ENCODE data around the gene PARP8. TPM values are rescaled to one million over a fixed set of nuclear protein-coding genes. Genes with fewer than 3 reads are reported as not detected.
"Not testable (repeated sequence)": the region's sequence is repeated elsewhere in the genome, so short reads cannot be mapped to it uniquely, and the experiment has no call there.

Gene PARP8
- 48.5 TPM for total RNA-seq

- DNase-seq (ENCODE audit: low spot score in 2 of 2) (peak; percentile 38 to 54), FAIRE-seq (no peak)
These were observed at the start of gene PARP8 for GRCh38 chr5:50666261-50667022. Gene PARP8 (plus strand): TSS chr5:50666637. CDS start chr5:50667096, 459 bp downstream.

DNA sequence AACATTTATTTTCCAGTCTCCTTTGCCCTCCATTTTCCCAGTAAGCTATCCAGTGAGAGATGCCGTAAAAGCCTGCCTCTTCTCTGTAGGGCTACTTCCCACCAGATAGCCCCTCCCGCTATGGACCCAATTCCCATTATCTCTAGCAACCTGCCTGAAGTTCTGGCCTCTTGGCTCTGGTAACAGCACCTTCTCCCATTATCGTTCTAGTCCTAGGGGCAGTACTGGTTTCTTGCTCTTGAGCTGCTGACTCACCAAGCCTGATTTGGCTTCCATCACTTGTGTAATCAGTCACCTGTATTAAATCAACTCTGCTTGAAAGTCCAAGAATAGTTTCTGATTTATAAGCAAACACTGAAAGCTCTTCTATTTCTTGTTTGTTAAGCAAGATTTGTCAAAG, 42.8 kb upstream of the PARP8 start:
- FAIRE-seq, result no peak
- no peak for DNase-seq (ENCODE audit: low spot score in 2 of 2)

DNA sequence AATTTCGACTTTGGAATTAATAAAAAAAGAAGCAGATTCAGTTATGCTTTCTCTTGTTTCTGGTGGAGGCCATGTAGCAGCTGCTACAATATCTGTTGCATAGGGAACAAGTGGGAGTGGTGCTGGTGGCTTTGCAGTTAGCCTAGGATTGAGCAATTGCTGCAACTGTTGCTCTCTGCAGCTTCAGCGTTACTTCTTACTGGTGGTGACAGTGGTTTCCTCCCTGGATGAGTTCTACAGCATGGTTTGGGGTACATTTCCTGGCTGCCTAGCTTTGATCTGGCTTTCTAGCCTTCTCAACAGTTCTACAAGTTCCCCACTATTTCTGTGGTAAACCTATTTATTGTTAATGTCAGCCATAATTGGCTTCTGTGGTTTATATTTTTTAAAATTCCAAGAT, 31.6 kb upstream of the PARP8 start:
- DNase-seq (ENCODE audit: low spot score in 2 of 2); FAIRE-seq: not testable (repeated sequence)

DNA sequence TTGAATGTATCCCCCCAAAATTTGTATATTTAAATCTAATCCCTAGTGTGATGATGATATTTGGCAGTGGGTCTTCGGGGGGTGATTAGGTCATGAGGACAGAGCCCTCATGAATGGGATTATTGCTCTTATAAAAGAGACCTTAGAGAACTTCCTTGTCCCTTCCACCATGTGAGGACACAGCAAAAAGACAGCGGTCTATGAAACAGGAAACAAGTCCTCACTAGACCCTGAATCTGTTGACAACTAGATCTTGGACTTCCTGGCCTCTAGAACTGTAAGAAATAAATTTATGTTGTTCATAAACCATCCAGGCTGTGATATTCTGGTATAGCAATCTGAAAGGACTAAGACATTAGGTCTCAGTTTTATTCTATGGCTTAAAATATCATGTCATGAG, 28.9 kb upstream of the PARP8 start:
- not testable (repeated sequence) for FAIRE-seq; DNase-seq (ENCODE audit: low spot score in 2 of 2)

- no peak for FAIRE-seq
- DNase-seq (ENCODE audit: low spot score in 2 of 2), result no peak
These were observed 19.8 kb upstream of the PARP8 start for GRCh38 chr5:50646591-50646990.

DNA sequence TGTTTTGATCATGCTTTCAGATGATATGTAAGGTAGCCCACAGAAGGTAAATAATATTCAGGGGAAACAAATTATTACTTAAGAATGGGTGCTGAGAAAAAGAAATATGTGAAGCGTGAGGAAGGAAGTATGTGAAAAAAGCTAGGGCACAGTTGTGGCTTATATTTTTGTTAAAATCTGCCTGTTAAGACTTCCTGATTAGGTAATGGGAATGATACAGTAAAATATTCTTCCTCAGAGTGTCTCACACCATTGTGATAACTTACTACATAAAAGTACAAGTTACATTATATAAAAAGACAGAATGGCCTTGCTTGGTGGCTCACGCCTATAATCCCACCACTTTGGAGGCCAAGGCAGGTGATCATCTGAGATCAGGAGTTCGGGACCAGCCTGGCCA, 18.7 kb upstream of the PARP8 start:
- no peak for DNase-seq (ENCODE audit: low spot score in 2 of 2)
- FAIRE-seq, result no peak

DNA sequence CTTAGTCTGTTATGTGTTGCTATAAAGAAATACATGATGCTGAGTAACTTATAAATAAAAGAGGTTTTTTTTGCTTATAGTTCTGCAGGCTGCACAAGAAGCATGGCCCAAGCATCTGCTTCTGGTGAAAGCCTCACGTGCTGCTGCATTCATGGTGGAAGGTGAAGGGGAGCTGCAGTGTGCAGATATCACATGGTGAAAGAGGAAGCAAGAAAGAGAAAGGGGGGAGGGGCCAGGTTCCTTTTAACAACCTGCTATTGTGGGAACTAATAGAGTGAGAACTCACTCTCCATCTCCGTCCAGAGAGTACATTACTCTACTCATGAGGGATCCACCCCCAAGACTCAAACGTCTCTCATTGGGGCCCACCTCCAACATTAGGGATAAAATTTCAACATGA, 12.5 kb upstream of the PARP8 start:
- DNase-seq (ENCODE audit: low spot score in 2 of 2) (no peak), FAIRE-seq (no peak)

DNA sequence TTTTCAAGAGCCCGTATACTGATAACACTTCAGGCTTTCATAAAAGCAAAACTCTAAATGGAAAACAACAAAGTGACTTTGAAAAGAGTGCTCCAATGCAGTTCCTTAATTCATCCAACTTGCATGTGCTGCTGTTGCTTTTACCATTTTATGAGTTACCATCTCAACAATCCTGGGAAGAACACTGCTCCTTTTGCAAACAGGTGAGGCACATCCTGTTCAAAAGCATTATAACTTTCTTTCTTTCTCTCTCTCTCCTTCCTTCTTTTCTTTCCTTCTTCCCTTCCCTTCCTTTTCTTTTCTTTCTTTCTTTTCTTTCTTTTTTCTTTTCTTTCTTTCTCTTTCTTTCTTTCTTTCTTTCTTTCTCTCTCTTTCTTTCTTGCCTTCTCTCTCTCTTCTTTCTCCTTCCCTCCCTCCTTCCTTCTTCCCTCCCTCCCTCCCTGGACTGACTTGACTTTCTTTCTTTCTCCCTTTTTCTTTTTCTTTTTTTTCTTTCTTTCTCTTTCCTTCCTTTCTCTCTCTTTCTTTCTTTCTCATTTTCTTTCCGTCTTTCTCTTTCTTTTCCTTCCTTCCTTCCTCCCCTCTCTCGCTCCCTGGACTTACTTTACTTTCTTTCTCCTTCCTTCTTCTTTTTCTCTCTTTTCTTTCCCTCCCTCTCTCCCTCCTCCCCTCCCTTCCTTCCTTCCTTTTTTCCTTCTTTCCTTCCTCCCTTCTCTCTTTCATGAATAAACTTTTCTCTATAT, 11.2 kb upstream of the PARP8 start:
- FAIRE-seq, result no peak
- DNase-seq (ENCODE audit: low spot score in 2 of 2), result no peak

DNA sequence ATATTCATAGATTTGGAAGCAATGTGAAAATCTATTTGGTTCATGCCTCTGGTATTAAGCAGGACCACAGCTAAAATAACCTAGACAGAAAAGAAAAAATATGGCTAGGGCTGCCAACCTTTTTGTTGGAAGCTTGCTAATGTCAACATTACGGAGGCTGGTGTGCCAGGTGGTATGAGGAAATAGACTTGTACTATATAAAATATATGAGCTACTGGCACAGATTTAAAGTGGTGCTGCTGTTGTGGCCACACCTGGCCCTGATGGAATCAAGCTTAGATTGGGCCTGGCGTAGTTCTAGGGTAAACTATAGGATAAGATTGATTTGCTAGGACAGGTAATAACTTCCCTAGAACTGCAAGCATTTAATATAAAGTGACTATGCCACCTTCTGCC, 10.6 kb upstream of the PARP8 start:
- DNase-seq (ENCODE audit: low spot score in 2 of 2) (no peak), FAIRE-seq (no peak)

GRCh38 chr5:50657044-50657443, 9.4 kb upstream of the PARP8 start:
- no peak for FAIRE-seq

GRCh38 chr5:50658246-50658645, 8.2 kb upstream of the PARP8 start:
- FAIRE-seq (no peak), DNase-seq (ENCODE audit: low spot score in 2 of 2) (no peak)

More at GRCh38 chr5:50657044-50657443, 9.4 kb upstream of the PARP8 start:
- DNase-seq (ENCODE audit: low spot score in 2 of 2), result no peak

DNA sequence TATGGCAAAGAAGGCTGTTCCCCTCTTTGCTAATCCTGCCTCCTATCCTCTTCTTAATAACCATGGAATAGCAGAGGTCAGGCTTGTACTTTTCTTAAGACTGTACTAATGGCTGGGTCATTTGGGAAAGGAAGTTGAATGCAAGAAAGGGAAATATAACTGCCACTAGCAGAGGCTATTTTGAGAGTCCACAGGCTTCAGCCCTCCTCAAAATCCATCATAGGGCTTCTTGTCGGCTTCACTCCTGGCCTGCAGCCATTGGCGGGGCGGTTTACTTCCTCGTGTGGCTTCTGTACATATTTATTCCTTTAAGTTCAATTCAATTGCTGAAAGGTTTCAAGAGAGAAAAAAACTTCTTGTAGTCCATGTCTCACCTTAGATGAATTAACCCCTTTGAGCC, 2.8 kb upstream of the PARP8 start:
- FAIRE-seq (no peak), DNase-seq (ENCODE audit: low spot score in 2 of 2) (no peak)

DNA sequence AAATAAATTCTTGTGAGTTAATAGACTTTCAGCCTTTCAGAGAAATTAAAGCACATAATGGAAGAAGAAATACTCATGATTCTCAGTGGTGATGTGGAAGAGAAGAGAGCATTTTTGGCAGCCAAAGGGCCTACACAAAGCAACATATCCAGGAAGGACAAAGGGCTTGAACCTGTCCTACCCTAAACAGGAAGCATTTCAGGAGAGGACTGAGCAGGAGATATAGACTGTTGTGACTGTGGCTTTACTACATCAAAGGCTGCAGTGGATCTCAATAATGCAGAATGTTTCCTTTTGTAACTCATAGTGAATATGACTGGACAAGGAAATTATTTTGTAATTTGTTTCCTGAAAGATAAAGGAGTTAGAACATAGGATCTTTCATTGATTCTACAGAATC, 1.3 kb upstream of the PARP8 start:
- no peak for FAIRE-seq

DNA sequence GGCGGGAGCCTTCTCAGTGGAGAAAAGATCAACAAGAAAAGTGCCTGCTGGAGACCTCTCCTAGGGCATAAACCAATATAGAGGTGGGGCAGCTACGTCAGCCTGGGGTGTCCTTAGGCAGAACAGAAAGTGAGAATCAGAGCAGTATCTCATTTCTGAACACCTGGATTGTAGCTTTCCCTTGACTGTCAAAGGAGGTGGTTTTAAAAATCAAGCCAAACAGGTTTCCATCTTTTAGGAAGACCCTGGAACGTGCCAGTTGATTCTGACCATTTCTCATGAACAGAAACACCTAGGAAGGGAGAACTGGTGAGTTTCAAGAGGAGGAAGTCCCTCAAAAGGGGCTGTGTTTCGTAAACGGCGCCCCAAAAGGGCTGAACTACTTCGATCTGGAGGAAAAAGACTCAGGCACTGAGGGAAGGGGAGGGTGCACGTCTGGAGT, 655 bp upstream of the PARP8 start:
- not testable (repeated sequence) for FAIRE-seq; DNase-seq (ENCODE audit: low spot score in 2 of 2)

More for the DNA sequence above, 1.3 kb upstream of the PARP8 start:
- DNase-seq (ENCODE audit: low spot score in 2 of 2), result no peak

- no peak for DNase-seq (ENCODE audit: low spot score in 2 of 2)
- no peak for FAIRE-seq
These were observed 701 bp downstream of the PARP8 start for GRCh38 chr5:50667023-50667652.

- FAIRE-seq (no peak), DNase-seq (ENCODE audit: low spot score in 2 of 2) (no peak)
These were observed 1.5 kb downstream of the PARP8 start for GRCh38 chr5:50667653-50668595.

DNA sequence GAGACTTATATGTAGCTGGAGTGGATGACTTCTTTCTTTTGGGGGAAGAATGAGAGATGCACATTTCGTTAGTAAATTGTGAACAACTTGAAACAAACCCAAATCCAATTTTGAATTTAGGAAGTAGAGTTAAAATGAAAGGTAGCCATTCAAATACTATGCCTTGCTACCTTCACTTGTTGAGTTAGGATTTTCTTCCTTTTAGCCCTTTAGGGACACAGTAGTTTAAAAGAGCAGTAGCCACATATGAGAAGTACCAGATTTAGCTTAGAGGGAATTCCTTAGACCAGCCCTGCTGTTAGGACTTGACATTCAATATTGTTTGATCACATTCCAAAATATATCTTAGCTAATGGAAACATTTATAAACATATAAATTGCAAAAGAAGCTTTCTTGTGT, 2.2 kb downstream of the PARP8 start:
- FAIRE-seq; DNase-seq (ENCODE audit: low spot score in 2 of 2): not testable (repeated sequence)

DNA sequence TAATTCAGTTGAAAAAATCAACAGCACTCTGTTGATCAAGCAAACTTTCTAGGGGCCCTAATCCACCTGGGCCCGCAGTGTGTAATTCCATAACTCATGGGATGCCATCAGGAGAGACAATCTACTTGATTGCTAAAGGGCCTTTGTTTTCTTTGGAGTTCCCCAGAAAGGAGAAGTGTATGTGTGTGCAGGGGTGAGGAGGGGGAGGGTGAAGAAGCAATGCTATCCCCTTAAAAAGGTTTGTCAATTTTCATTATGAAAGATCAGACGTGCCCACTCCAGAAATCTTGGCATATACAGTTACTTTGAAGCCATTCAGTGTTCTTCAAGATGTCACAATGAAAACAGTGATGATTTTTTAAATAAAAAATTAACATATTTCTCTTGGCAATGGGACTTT, 6.2 kb downstream of the PARP8 start:
- no peak for FAIRE-seq
- no peak for DNase-seq (ENCODE audit: low spot score in 2 of 2)

- not testable (repeated sequence) for FAIRE-seq; DNase-seq (ENCODE audit: low spot score in 2 of 2)
These were observed 7.0 kb downstream of the PARP8 start for GRCh38 chr5:50673444-50673843.

GRCh38 chr5:50675385-50675784, 8.9 kb downstream of the PARP8 start:
- DNase-seq (ENCODE audit: low spot score in 2 of 2), result no peak
- no peak for FAIRE-seq

All from frontal cortex (tissue), 4 donors.